Motor neuron (in vitro differentiated cells): ENCODE results near the gene CLIP4. TPM values are rescaled to one million over a fixed set of nuclear protein-coding genes. Genes with fewer than 3 reads are reported as not detected.

Experiments used
- ATAC-seq, 8 experiments: fragments of 200-7000 bp; cut with Tn5 transposase; replicated peaks in 6 of 8; 2 replicates each; pipeline ENCODE4 v1.8.0; 2021; ENCODE audit warnings: mild to moderate bottlenecking in 8 of 8, moderate library complexity in 8 of 8
- H3K27ac ChIP-seq, 2 donors: fragments of 250-450 bp; sonication (Bioruptor Pico); 2 replicates each; pipeline ENCODE4 v1.9.0; 2021; ENCODE audit warnings: antibody characterized with exemption in 2 of 2, mild to moderate bottlenecking in 2 of 2, moderate library complexity in 1 of 2
- H3K4me1 ChIP-seq, 2 donors: fragments of 250-450 bp; sonication (Bioruptor Pico); replicated peaks in 1 of 2; 2 replicates each; pipeline ENCODE4 v1.6.1; 2021; ENCODE audit warnings: antibody characterized with exemption in 2 of 2, mild to moderate bottlenecking in 2 of 2, moderate library complexity in 1 of 2
- H3K4me3 ChIP-seq, 5 donors: fragments of 250-450 bp; sonication (Bioruptor Pico); 2 replicates each; pipeline ENCODE4 v1.9.0; 2021; ENCODE audit warnings: antibody characterized with exemption in 5 of 5, mild to moderate bottlenecking in 5 of 5, moderate library complexity in 4 of 5
- WGBS, 10 experiments: fragments of 450-650 bp; shearing (Covaris generic); methylation state at CpG; one replicate each; pipeline ENCODE4 v1.0.0; 2022; 5-methylcytosine and 5-hydroxymethylcytosine counted together
- in situ Hi-C, 9 experiments: fragments of 400-800 bp; cut with MboI; loops; one replicate each; pipeline ENCODE4 v1.15.0; 2021; ENCODE audit warnings: low sequenced_read_pairs in 9 of 9, low pct_unique_long_range_greater_than_20kb in 2 of 9; ENCODE audit not compliant: unreplicated experiment in 9 of 9
- total RNA-seq, 8 experiments: library from RNA; unstranded; fragments of 300-600 nt; gene quantifications; 2 replicates each; pipeline versions ENCODE4 v1.2.3 to v1.2.4, GENCODE V29; 2022

Gene CLIP4, protein sequence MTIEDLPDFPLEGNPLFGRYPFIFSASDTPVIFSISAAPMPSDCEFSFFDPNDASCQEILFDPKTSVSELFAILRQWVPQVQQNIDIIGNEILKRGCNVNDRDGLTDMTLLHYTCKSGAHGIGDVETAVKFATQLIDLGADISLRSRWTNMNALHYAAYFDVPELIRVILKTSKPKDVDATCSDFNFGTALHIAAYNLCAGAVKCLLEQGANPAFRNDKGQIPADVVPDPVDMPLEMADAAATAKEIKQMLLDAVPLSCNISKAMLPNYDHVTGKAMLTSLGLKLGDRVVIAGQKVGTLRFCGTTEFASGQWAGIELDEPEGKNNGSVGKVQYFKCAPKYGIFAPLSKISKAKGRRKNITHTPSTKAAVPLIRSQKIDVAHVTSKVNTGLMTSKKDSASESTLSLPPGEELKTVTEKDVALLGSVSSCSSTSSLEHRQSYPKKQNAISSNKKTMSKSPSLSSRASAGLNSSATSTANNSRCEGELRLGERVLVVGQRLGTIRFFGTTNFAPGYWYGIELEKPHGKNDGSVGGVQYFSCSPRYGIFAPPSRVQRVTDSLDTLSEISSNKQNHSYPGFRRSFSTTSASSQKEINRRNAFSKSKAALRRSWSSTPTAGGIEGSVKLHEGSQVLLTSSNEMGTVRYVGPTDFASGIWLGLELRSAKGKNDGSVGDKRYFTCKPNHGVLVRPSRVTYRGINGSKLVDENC
- total RNA-seq = 10 to 100 TPM in 6 of 8 experiments, 1 to 10 TPM in 2; 5.4 to 63.1 (median 19.1) TPM

DNA sequence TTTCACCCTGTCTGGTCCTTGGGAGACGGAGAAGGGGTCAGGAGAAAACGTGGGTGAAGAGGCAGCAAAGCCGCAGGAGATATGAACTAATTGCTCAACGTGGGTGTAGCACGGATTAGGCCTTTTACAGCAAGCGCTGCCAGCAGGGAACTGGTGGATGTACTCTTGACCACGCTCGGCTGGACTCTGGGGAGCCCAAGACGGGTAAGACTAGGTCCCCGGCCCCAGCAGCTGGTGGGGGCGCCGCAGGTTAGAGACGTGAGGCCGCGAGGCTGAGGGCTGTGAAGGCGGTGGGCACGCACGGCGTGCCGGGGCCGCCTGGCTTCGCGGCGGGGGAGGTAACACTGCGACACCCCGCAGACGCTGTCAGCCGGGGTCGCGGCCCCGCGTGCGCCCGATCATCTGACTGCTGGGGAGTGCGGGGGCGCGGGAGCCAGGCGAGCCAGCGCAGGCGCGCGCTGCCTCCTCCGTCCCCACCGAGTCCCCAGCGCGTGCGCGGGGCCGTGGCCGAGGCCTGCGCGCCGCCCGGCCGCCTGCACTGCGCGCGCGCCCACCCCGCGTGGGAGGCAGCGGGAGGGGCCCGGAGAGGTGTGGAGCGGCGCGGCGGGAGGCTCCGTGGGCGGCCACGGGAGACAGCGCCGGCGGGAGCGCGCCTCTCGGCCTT, at the start of gene CLIP4:
TSS of gene CLIP4 (plus strand) at position 470 of the 664 bp plus-strand sequence. CDS start 5,974 bp downstream, outside the sequence.
- 0 to 100% (median 32%) methylated on average over 1 to 32 of the region's 76 CpGs; no CpG with 5 or more reads in 3 of the 10 experiments for WGBS, 10 experiments
- peak within 1 kb of the TSS; percentile 60 to 89 (median 73) for H3K4me3 ChIP-seq
- in situ Hi-C loops = no loop called here
- H3K4me1 ChIP-seq = peaks cover 6 to 15% of the 10 kb centered on the region in 2 donors
- H3K27ac ChIP-seq = peak within 1 kb of the TSS; percentile 76 to 87
- peak; percentile 22 to 88 (median 82) for ATAC-seq

DNA sequence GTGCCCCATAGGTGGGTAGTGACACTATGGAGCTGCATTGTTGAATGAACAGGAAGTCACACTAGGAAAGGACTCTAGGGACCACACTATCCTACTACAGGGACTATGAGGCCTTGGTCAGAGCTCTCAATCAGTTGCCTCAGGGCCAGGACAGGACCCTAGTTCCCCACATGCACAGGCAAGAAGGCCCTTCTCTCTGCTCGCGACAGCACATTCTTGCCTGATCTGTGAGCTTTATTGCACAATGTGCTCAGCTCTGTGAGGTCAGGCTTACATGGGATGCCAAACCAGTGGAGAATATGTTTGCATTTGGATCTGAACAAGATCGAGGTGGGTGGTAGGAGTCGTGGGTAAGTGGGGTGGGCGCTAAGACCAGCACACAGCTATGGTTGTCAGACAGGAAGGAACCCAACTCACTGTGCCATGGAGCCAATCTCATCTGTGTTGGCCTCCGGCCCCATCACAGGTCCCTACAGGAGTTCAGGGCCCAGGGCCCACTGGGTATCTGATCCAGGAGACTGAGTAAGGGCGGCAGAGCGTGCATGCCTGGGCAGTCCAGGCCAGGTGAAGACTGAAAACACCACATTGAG, 48.8 kb upstream of the CLIP4 start:
- Histone ChIP-seq H3K27ac (no peak overlapping the region), H3K4me3 (no peak overlapping the region), H3K4me1 (peaks cover 21 to 25% of the 10 kb centered on the region in 2 donors)
- in situ Hi-C loops = no loop called here
- peak in 1 of 8 experiments; percentile 6 for ATAC-seq
- 58 to 100% (median 98%) methylated on average over 2 to 8 of the region's 8 CpGs; no CpG with 5 or more reads in 6 of the 10 experiments for WGBS, 10 experiments

DNA sequence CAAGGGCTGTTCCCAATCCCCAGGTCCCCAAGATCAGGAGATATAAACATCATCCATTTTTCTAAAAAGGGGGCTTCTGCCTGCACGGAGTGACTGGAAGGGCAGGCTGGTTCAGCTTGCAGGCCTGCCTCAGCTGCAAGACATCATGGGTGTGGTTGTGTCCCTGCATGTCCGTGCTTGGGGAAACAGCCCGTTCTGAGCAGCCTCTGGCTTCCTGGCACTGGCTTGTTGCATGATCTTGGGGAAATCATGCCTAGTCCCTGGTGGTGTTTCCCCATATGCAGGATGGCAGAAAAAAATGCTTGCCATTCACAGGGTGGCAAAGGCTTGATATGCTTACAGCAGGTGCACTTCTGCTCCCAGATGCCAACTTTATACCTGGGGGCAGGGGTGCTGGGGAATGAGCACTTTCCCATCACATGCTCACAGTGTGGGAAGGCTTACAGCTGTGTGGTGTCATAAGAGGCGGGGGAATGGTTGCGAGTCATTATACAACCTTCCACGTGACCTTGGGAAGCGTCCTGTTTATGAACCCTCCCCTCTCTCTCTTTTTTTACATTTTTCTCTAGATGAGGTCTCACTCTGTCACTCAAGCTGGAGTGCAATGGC, 48.1 kb upstream of the CLIP4 start:
- 8 to 100% (median 67%) methylated on average over 1 to 4 of the region's 7 CpGs; no CpG with 5 or more reads in 5 of the 10 experiments for WGBS, 10 experiments

DNA sequence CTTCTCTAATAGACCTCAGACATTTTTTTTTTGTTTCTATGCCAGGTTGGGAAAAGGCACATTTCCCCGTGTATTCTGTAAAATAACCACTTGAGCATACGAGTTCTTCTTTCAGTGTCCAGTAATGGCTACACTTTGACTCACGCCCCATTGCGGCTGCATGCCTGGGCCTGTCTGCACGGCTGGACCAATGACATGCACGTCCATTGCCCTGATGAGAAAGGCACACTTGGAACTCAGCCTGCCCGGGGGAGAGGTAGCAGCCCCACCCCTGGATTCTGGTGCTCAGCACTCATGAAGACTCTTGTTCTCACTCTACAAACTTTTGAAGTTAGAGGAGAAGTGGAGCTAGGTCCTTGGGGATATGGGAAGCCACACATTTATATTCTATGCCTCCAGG, 46.7 kb upstream of the CLIP4 start:
- in situ Hi-C loops = no loop called here
- ATAC-seq = peak in 1 of 8 experiments; percentile 8
- 20 to 92% (median 82%) methylated on average over 1 to 6 of the region's 7 CpGs; no CpG with 5 or more reads in 3 of the 10 experiments for WGBS, 10 experiments
- Histone ChIP-seq H3K4me1 (peaks cover 20 to 30% of the 10 kb centered on the region in 2 donors), H3K4me3 (no peak overlapping the region), H3K27ac (no peak overlapping the region)

More for the DNA sequence above, 48.1 kb upstream of the CLIP4 start:
- no peak overlapping the region for H3K4me3 ChIP-seq
- ATAC-seq = peak in 3 of 8 experiments; percentile 65 to 86 (median 69)
- H3K4me1 ChIP-seq = peaks cover 21 to 26% of the 10 kb centered on the region in 2 donors
- no peak overlapping the region for H3K27ac ChIP-seq
- in situ Hi-C loops = no loop called here

DNA sequence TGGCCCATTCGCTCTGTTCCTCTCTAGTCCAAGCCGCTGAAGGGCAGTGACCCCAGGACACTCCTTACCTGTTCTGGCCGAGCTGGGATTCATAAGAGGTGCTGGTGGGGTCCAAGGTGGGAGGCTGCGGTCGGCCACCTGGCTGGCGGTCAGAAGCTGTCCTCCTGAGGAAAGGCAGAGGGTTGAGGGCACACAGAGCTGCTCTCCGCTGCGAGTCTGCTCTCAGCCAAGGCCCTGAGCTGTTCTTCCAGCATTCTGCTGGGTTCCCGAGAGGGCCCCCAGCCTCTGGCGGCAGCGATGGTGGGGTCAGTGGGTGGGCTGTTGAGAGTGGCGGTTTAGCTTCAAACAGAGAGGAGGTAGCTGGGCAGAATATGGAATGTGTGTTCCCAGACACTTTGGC, 44.7 kb upstream of the CLIP4 start:
- Histone ChIP-seq H3K4me3 (no peak overlapping the region), H3K4me1 (peaks cover 4 to 14% of the 10 kb centered on the region in 2 donors), H3K27ac (no peak overlapping the region)
- 59 to 100% (median 87%) methylated on average over 1 to 9 of the region's 12 CpGs; no CpG with 5 or more reads in 4 of the 10 experiments for WGBS, 10 experiments
- in situ Hi-C loops = no loop called here
- ATAC-seq = no peak

DNA sequence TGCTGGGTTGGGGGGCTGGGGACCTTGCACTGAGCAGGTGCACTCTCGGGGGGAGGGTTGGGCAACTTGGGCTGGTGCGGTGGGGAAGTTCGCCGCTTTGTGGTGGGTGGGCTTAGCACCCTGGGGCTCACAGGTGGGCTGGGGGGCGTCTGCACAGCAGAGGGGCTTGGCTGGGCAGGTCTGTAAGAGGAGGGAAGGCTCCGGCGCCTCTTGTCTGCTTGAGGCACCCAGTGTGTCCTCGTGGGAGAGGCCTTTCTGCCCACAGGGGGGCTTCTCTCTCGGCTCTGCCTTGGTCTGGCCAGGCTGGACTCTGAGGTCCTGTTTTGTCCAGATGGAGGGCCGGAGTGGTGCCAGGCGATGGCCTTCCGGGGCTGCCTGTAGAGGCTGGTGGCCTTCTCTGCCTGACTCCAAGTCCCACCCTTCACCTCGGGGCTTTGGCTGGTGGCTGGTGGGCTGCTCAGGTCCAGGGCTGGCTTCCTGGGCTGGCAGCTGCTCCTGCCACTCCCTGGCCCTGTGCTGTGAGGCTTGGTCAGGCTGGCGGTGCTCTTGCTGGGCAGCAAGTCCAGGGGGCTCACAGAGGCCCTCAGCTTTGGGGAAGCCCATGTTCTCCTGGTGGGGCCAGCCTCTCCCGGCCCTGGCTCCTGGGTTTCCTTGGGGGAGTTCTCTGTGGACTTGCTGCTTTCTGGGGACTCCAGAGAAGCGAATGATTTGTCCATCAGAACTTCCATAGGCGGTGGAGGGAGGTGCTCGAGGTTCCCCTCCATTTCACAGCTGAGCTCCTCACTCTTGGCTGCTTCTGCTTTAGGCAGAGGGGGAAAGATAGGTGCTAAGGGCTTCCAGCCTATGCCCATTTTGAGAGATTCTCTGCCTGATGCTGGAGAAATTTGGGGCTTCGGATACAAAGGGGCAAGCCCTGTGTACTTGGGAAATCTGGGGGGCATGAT, 43.9 kb upstream of the CLIP4 start:
- Histone ChIP-seq H3K4me1 (peaks cover 10 to 20% of the 10 kb centered on the region in 2 donors), H3K4me3 (no peak overlapping the region), H3K27ac (no peak overlapping the region)
- 62 to 93% (median 92%) methylated on average over 2 to 3 of the region's 19 CpGs; no CpG with 5 or more reads in 7 of the 10 experiments for WGBS, 10 experiments
- ATAC-seq = no peak
- in situ Hi-C loops = no loop called here

DNA sequence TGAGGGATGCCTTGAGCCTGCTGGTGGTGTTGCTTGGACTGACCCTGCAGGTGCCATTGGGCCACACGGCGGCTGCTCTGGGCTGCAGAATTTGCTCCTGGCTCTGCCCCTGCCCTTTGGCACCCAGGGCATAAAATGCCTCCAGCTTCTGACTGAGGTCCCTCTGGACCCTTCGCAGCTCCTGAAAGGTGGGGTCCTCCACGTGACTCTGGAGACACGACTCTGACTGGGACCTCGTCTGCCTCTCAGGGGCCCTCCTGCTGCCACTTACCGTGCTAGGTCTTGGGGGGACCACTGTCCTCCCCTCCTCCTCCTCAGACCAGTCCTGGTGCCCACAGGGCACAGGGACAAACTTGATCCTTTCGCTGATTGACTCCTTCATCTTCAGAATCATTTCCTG, 43.0 kb upstream of the CLIP4 start:
- 40 to 100% (median 79%) methylated on average over 1 to 8 of the region's 8 CpGs; no CpG with 5 or more reads in 2 of the 10 experiments for WGBS, 10 experiments
- in situ Hi-C loops = no loop called here
- ATAC-seq = no peak

DNA sequence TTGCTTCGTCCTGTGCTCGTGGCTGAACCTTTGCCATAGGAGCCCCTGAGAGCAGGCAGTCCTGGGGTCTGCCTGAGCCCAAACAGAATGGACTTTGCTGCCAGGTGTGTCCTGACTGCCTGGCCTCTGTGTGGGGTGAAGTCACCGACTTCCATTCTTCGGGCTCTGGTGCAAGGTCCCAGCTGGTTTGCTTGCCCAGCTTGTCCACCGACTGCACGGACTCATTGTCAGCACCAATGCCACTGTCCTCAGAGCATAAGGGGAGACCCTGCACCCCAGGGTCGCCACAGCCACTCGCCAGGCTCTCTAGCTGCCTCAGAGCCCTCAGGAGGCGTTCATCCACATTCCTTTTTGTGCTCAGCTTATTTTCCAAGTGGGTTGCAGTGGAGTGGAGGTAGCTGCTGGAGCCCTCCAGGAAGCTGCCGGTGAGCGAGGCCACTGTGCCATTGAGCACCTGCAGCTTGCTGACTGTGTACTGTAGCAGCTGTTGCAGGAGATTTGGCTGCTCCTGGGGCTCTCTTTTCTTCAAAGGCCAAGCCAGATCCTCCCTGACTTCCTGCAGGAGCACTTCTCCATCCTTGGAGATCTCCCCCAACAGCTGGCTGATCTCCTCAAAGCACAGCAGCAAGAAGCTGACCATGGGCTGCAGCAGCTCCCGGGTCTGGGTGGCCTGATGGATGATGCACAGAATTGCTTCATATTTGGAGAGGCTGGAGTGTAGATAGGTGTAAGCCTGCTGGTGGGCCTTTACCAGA, 42.1 kb upstream of the CLIP4 start:
- Histone ChIP-seq H3K4me1 (peaks cover 11 to 23% of the 10 kb centered on the region in 2 donors), H3K4me3 (no peak overlapping the region), H3K27ac (no peak overlapping the region)
- in situ Hi-C loops = no loop called here
- WGBS, 10 experiments = 83 to 100% (median 91%) methylated on average over 1 to 5 of the region's 12 CpGs; no CpG with 5 or more reads in 6 of the 10 experiments
- ATAC-seq = no peak

More for the DNA sequence above, 43.0 kb upstream of the CLIP4 start:
- H3K4me1 ChIP-seq = peaks cover 11 to 23% of the 10 kb centered on the region in 2 donors
- H3K27ac ChIP-seq = no peak overlapping the region
- H3K4me3 ChIP-seq = no peak overlapping the region

DNA sequence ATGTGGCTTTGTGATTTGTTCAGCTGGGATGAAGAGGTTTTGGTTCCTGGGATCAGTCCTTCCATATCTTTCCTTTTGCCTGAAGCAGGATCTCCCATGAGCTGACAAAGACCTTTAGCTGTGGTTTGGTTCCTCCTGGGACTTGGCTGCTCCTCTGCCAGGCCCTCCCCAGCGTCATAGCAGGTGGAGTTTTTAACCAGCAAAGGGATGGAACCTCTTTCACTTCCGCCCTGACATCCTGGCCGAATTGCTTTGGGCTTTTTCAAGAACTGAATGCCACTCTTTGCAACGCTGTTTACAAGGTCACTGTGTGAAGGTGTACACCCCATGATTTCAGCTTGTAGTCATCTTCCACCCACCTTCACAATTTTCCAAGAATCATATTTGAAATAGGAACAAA, 41.3 kb upstream of the CLIP4 start:
- peaks cover 11 to 23% of the 10 kb centered on the region in 2 donors for H3K4me1 ChIP-seq
- WGBS, 10 experiments = 46 to 100% (median 87%) methylated on average over 1 to 4 of the region's 4 CpGs; no CpG with 5 or more reads in 3 of the 10 experiments
- ATAC-seq = no peak
- no peak overlapping the region for H3K4me3 ChIP-seq
- H3K27ac ChIP-seq = no peak overlapping the region
- in situ Hi-C loops = no loop called here

DNA sequence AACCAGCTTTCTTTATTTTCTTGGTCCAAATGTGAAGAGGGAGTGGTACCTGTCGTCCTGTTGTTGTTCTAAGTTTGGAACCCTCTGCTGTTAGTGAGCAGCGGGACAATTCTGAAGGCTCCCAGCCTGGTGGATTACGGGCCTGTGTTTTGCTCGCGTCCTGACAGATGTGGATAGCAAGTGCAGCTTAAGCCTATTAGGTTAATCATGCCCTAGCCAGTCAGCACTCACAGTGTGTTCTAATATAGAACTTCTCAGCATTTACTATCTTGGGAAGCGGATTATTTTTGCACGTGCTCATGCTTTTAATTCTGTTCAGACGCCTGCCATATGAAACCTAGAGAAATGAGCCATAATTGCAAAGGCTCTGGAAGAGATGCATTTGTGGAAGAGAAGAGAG, 40.8 kb upstream of the CLIP4 start, which contains the start of gene PCARE:
TSS of gene PCARE (minus strand) at position 113 of the 400 bp plus-strand sequence. CDS start 262 bp downstream, outside the sequence.
- in situ Hi-C loops = no loop called here
- Histone ChIP-seq H3K27ac (no peak within 1 kb of the TSS), H3K4me3 (no peak within 1 kb of the TSS), H3K4me1 (peaks cover 11 to 23% of the 10 kb centered on the region in 2 donors)
- WGBS, 10 experiments = 60 to 88% (median 78%) methylated on average over 1 to 5 of the region's 8 CpGs; no CpG with 5 or more reads in 2 of the 10 experiments
- peak in 5 of 8 experiments; percentile 18 to 60 (median 46) for ATAC-seq
